Uterine smooth muscle cell (primary cell): ENCODE measurements around the gene PFDN6. TPM values are rescaled to one million over a fixed set of nuclear protein-coding genes. Genes with fewer than 3 reads are reported as not detected.

Source experiments
- total RNA-seq: library from RNA; depleted of rRNA; stranded (reverse); fragments of >200 nt; gene quantifications from 2 replicates; pipeline ENCODE4 v1.2.3, GENCODE V29; 2014

The PFDN6 gene
- total RNA-seq, result 38.9 and 42.8 TPM in 2 replicates

DNA sequence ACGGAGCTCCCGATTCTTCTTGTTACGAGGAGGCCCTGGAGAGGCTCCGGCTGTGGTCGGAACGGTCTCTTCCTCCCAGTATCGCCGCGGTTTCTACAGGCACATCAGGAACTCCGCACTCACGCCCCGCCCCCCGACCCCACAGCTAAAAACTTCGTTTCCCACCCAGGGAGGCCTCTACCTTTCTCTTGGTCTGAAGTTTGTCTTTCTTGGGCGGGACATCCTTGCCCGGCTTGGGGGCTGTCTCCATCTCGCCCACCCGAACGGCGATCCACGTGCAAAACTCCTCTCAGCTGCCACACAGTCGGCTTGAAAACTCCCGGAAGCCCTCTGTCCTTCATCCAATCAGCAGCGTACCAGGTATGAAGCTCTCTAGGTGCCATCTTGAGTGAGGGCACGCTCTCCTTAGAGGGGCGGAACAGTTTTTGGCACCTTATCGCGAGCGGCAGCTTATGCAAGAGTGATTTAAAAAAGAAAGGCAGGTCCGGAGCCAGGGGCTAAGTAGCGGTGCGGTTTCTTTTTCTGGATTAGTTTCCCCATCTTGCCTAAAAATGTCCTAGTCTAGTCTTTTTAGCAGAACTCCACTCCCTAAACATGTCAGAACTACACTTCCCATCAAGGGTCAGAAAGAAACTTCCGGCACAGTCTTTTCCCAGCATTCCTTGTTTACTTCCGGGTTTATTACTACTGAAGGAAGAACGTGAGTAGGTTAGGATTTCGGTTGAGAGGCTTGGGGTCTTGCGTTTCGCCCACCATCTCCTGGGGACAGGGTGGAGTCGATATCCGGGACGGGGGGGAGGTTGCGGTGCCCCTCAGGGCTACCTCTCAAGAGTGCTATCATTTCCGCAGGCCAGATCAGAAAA lies at the start of gene PFDN6, which contains the start of gene WDR46:
TSS of gene PFDN6 (plus strand) at position 681 of the 863 bp plus-strand sequence. CDS start 256 bp downstream, outside the sequence.
TSS of gene WDR46 (minus strand) at position 319 of the 863 bp plus-strand sequence. CDS start at position 250, 69 bp downstream.

DNA sequence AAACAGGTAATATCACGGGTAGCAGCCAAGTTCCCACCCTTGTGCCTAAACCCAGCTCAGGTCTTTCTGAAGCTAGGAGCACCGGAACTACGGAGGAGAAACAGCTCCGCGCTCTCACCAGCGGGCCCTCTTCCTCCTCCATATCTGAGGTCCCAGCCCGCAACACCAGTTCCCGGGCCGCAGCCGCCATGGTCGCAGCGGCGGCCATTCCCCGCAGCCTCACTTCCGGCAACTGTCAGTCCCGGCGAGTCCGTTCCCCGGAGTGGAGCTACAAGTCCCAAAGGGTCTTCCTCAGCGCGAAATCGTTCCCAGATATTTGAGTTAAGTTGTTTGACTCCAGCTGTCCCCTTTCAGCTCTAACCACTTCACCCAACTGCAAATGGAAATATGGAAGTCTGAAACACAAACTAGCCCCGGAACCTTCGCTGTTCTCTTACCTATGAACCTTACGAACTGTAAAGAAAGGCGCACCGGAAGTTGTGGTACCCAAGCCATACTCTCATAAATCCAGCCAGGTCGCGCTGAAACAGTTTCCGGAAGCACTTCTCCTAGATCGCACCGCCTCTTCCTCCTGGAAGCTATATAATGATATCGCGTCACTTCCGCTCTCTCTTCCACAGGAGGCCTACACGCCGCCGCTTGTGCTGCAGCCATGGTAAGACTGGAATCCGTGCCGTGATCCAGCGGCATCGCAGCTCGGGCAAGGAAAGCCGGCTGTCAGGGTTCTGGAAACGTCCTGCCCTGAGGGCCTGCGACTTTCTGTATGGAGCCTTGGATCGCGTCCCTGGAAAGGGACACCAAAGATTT lies 17.7 kb upstream of the PFDN6 start, which contains the start of the genes RPS18 and VPS52:
TSS of gene RPS18 (plus strand) at position 608 of the 807 bp plus-strand sequence. CDS start at position 653, 45 bp downstream.
TSS of gene VPS52 (minus strand) at position 409 of the 807 bp plus-strand sequence. CDS start at position 208, 201 bp downstream.

DNA sequence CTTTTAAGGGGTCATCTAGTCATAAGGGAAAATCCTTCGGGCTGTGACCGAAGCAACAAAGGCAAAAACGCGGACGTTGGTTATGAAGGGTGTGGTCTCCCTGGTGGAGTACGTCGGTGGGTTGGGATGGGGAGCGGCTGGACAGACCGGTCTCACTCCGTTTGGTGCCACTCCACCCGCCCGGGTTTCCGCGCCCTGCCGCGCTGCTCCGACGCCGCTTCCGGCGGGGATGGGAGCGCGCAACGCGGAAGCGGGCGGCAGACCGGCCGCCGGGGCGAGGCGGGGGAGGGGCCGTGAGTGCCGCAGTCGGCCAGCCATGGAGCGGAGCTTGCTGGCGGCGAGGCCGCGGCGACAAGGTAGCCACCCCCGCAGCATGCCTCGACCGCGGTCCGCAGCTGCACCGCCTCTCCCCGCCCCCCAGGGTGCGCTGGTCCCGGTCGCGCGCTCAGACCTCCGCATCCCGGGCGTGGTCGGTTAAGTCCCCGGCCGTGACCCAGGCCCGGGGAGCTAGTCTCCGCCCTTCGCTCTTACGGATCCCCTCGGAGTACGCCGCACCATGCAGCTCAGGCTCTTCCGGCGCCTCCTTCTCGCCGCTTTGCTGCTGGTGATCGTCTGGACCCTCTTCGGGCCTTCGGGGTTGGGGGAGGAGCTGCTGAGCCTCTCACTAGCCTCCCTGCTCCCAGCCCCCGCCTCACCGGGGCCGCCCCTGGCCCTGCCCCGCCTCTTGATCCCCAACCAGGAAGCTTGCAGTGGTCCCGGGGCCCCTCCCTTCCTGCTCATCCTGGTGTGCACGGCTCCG lies 12.3 kb upstream of the PFDN6 start, which contains the start of gene B3GALT4:
TSS of gene B3GALT4 (plus strand) at position 260 of the 799 bp plus-strand sequence. CDS start at position 557, 297 bp downstream.

DNA sequence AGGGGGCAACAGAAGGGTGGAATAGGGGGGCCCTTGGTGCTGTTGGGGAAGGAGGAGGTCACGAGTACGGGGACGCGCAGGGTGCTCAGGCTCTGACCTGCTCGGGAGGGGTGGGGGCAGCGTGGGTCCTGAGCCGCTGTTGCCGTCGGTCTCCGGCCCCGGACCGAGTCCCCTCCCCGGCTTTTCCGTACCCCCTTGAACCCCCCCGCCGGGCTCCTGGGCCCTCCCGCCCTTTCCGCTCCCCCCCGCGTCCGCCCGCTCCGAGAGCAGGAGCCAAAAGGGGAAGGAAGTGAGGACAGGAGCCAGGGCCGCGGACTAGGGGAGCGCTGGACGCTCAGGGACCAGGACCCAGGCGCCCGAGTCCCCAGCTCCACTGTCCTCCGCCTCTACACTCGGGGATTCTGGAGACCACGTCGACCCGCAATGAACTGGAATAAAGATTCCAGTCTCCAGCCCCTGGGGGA lies 9.4 kb downstream of the PFDN6 start, which contains the start of gene RGL2:
TSS of gene RGL2 (minus strand) at position 170 of the 464 bp plus-strand sequence. CDS start 332 bp downstream, outside the sequence.

DNA sequence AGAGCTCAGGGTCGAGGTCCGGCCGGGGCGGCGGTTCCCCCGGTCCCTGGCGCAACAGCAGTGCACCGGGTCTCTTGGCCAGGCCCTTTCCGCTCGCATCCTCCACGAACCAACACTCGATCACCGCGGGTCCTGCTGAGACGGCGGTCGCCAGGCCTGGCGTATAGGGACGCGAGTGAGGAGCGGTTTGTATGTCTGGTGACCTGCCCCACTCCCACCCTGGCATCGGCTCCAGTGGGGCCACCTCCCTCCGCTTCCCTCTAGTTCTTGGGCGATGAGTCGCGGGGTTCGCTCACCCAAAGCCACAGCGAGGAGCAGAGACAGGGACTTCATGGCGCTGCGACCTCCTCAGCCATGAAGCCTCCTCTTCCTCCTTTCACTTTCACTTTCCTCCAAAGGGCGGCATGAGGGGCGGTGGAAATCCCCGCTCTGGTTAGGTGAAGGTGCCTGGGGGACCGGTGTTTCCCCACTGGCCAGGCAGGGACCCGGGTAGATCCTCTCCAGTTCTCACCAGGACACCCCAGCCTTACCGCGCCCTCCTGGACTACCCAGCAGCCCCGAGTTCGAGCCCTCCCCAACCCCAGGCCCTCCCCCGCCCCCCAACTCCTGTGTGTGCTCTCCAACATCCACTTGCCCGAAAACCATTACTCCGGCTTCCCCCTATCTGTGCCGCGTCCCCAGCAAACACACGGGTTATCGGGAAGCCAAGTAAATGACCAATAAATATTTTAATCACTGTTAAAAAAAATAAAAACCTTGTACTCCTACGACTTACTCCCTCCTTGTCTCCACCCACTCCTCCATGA lies 24.5 kb downstream of the PFDN6 start, which contains the start of gene TAPBP:
TSS of gene TAPBP (minus strand) at position 370 of the 806 bp plus-strand sequence. CDS start at position 333, 37 bp downstream.

DNA sequence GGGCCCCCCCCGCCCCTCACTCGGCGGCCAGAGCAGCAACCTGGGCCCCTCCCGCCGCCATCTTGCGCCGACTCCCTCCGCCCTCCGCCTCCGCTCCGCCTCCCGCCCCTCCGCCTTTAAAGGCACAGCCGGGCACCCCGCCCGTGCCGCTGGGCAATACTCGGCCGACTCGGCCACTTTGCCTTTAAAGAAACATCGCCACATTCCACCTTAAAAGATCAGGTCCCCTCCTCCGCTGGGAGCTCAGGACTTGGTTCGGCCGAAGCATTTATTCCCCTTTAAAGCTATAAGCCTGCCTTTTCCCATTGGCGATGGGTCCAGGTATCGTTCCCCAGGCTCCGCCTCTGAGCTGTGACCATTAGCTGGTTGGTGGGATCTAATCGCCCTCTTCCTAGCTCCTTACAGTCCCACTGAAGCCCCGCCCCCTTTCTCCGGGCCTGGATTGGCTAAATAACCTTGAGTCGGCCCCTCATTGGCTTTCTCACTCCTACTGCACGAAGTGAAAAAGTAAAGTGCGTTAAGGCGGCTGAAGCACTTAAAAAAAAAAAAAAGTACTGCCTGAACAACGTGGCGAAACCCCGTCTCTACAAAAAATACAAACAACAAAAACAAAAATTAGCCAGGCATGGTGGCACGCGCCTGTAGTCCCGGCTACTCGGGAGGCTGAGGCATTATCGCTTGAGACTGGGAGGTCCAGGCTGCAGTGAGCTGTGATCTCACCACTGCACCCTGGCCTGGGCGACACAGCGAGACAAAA lies 28.4 kb downstream of the PFDN6 start, which contains the start of gene ZBTB22:
TSS of gene ZBTB22 (minus strand) at position 76 of the 757 bp plus-strand sequence. CDS start 828 bp downstream, outside the sequence.

Other genes with a start within 250 kb of the PFDN6 start
- 0.55 and 4.0 TPM in 2 replicates for gene HLA-DPA1, start 216.0 kb upstream of the PFDN6 start, total RNA-seq
- 6.8 and 21.1 TPM in 2 replicates for gene HLA-DPB1, start 213.6 kb upstream of the PFDN6 start, total RNA-seq
- 0.11 and 0.12 TPM in 2 replicates for gene COL11A2, start 97.1 kb upstream of the PFDN6 start, total RNA-seq
- 23.9 and 25.0 TPM in 2 replicates for gene RXRB, start 88.9 kb upstream of the PFDN6 start, total RNA-seq
- 129 and 159 TPM in 2 replicates for gene SLC39A7, start 88.7 kb upstream of the PFDN6 start, total RNA-seq
- 2.7 and 8.9 TPM in 2 replicates for gene HSD17B8, start 84.9 kb upstream of the PFDN6 start, total RNA-seq
- 26.7 and 34.0 TPM in 2 replicates for gene RING1, start 81.1 kb upstream of the PFDN6 start, total RNA-seq
- gene VPS52, start 17.7 kb upstream of the PFDN6 start, total RNA-seq, result 35.0 and 35.6 TPM in 2 replicates
- 3,212 and 3,760 TPM in 2 replicates for gene RPS18, start 17.5 kb upstream of the PFDN6 start, total RNA-seq
- 4.4 and 5.3 TPM in 2 replicates for gene B3GALT4, start 12.5 kb upstream of the PFDN6 start, total RNA-seq
- gene WDR46, start 362 bp upstream of the PFDN6 start, total RNA-seq, result 79.9 and 102 TPM in 2 replicates
- 20.1 and 23.9 TPM in 2 replicates for gene RGL2, start 9.3 kb downstream of the PFDN6 start, total RNA-seq
- 33.0 and 49.9 TPM in 2 replicates for gene TAPBP, start 24.5 kb downstream of the PFDN6 start, total RNA-seq
- gene ZBTB22, start 28.1 kb downstream of the PFDN6 start, total RNA-seq, result 19.5 and 24.2 TPM in 2 replicates
- gene DAXX, start 33.4 kb downstream of the PFDN6 start, total RNA-seq, result 24.7 and 70.2 TPM in 2 replicates
- 15.0 and 57.7 TPM in 2 replicates for gene KIFC1, start 102.2 kb downstream of the PFDN6 start, total RNA-seq
- gene PHF1, start 121.4 kb downstream of the PFDN6 start, total RNA-seq, result 23.0 and 29.7 TPM in 2 replicates
- gene CUTA, start 128.5 kb downstream of the PFDN6 start, total RNA-seq, result 109 and 129 TPM in 2 replicates
- gene SYNGAP1, start 130.5 kb downstream of the PFDN6 start, total RNA-seq, result 4.6 and 6.0 TPM in 2 replicates
- gene ZBTB9, start 165.0 kb downstream of the PFDN6 start, total RNA-seq, result 5.0 and 5.7 TPM in 2 replicates